NB4 (cell line): ENCODE results near the gene EXOC6.
"Not testable (repeated sequence)": the region's sequence is repeated elsewhere in the genome, so short reads cannot be mapped to it uniquely, and the experiment has no call there.

Experiments used
- DNase-seq: peaks from one replicate; pipeline ENCODE4 v3.0.0; 2010; ENCODE audit warnings: low read depth
- H3K4me3 ChIP-seq: one replicate; pipeline ENCODE4 v1.5.1; 2011; ENCODE audit warnings: mild to moderate bottlenecking, low read depth, low read length, moderate library complexity
- CTCF ChIP-seq: IDR thresholded peaks from one replicate; pipeline ENCODE4 v1.5.1; 2012; ENCODE audit warnings: low read depth, low read length
- MAX ChIP-seq: IDR thresholded peaks from 2 replicates; pipeline ENCODE4 v1.6.1; 2011; ENCODE audit warnings: low read depth, low read length
- MYC ChIP-seq: IDR thresholded peaks from 2 replicates; pipeline ENCODE4 v1.6.1; 2011; ENCODE audit warnings: low read depth, low read length
- POLR2A ChIP-seq: IDR thresholded peaks from 2 replicates; pipeline ENCODE4 v1.6.1; 2011; ENCODE audit warnings: mild to moderate bottlenecking; ENCODE audit not compliant: insufficient read length; ENCODE audit errors: extremely low read depth

The EXOC6 gene

GRCh38 chr10:92970301-92971070 is 122.2 kb downstream of the EXOC6 start:
- no peak overlapping the region for H3K4me3 ChIP-seq
- DNase-seq: no peak
- TF ChIP-seq CTCF: no peak
- no peak for TF ChIP-seq MAX
- no peak for TF ChIP-seq POLR2A
- TF ChIP-seq MYC: no peak

- no peak overlapping the region for H3K4me3 ChIP-seq
- DNase-seq: peak; percentile 15
- TF ChIP-seq CTCF (no peak), MAX (peak; percentile 14; the same call in 1 of the 2 replicates)
Observed at GRCh38 chr10:92972066-92972870, 123.9 kb downstream of the EXOC6 start.

GRCh38 chr10:92972886-92973285 is 124.6 kb downstream of the EXOC6 start:
- no peak for DNase-seq
- H3K4me3 ChIP-seq: no peak overlapping the region
- TF ChIP-seq POLR2A (no peak), MYC (no peak)

GRCh38 chr10:92976278-92976677 is 128.0 kb downstream of the EXOC6 start:
- DNase-seq, H3K4me3 ChIP-seq: not testable (repeated sequence)

GRCh38 chr10:92989250-92989649 is 140.9 kb downstream of the EXOC6 start:
- no peak overlapping the region for H3K4me3 ChIP-seq
- TF ChIP-seq MYC (no peak), CTCF (no peak), POLR2A (no peak), MAX (no peak)
- no peak for DNase-seq

- no peak for TF ChIP-seq MYC
- no peak for TF ChIP-seq POLR2A
- TF ChIP-seq MAX: no peak
- TF ChIP-seq CTCF: no peak
- DNase-seq: peak; percentile 11
Observed at GRCh38 chr10:92990615-92991014, 142.3 kb downstream of the EXOC6 start.

GRCh38 chr10:92991513-92991912 is 143.2 kb downstream of the EXOC6 start:
- no peak overlapping the region for H3K4me3 ChIP-seq
- TF ChIP-seq MYC: no peak
- TF ChIP-seq POLR2A: no peak
- no peak for TF ChIP-seq MAX
- TF ChIP-seq CTCF: no peak
- DNase-seq: no peak

More at GRCh38 chr10:92990615-92991014, 142.3 kb downstream of the EXOC6 start:
- H3K4me3 ChIP-seq: no peak overlapping the region
